HG02678 (cell line): ENCODE measurements around the gene MEIOB.
"Not testable (repeated sequence)": the region's sequence is repeated elsewhere in the genome, so short reads cannot be mapped to it uniquely, and the experiment has no call there.

ENCODE experiments used
- ATAC-seq: cut with Tn5 transposase; IDR thresholded peaks from one replicate; pipeline ENCODE4 v1.9.1; 2021; ENCODE audit warnings: mild to moderate bottlenecking, moderate library complexity; ENCODE audit not compliant: unreplicated experiment

Gene MEIOB

GRCh38 chr16:1871974-1872635 is at the start of gene MEIOB:
Gene MEIOB (minus strand): TSS chr16:1872164. CDS start chr16:1868175, 3,989 bp downstream.
- no peak for ATAC-seq

GRCh38 chr16:1920727-1921171 is 48.8 kb upstream of the MEIOB start:
- no peak for ATAC-seq

- ATAC-seq, result not testable (repeated sequence)
Observed at GRCh38 chr16:1920122-1920521, 48.2 kb upstream of the MEIOB start.

GRCh38 chr16:1919327-1919998 is 47.5 kb upstream of the MEIOB start:
- no peak for ATAC-seq

- ATAC-seq, result no peak
Observed at GRCh38 chr16:1918351-1919326, 46.7 kb upstream of the MEIOB start, which contains the start of gene HS3ST6. Gene HS3ST6 (minus strand): TSS chr16:1918415. CDS start chr16:1918323, 92 bp downstream.

- no peak for ATAC-seq
Observed at GRCh38 chr16:1917665-1918350, 45.8 kb upstream of the MEIOB start.

GRCh38 chr16:1917056-1917664 is 45.2 kb upstream of the MEIOB start:
- ATAC-seq, result no peak

- ATAC-seq, result no peak
Observed at GRCh38 chr16:1916640-1916990, 44.7 kb upstream of the MEIOB start.

- ATAC-seq, result no peak
Observed at GRCh38 chr16:1915732-1916639, 44.0 kb upstream of the MEIOB start.

- ATAC-seq, result no peak
Observed at GRCh38 chr16:1914988-1915387, 43.0 kb upstream of the MEIOB start.

- no peak for ATAC-seq
Observed at GRCh38 chr16:1914084-1914608, 42.2 kb upstream of the MEIOB start.

GRCh38 chr16:1913327-1914083 is 41.5 kb upstream of the MEIOB start:
- no peak for ATAC-seq

GRCh38 chr16:1912215-1912543 is 40.2 kb upstream of the MEIOB start:
- no peak for ATAC-seq

- no peak for ATAC-seq
Observed at GRCh38 chr16:1911467-1912214, 39.7 kb upstream of the MEIOB start.

- no peak for ATAC-seq
Observed at GRCh38 chr16:1909561-1910231, 37.7 kb upstream of the MEIOB start.

GRCh38 chr16:1908983-1909382 is 37.0 kb upstream of the MEIOB start:
- ATAC-seq, result no peak

- no peak for ATAC-seq
Observed at GRCh38 chr16:1908184-1908583, 36.2 kb upstream of the MEIOB start.
